Measurements from ENCODE around the gene MT1B. TPM values are rescaled to one million over a fixed set of nuclear protein-coding genes. Genes with fewer than 3 reads are reported as not detected.

Gene MT1B
- total and polyA plus RNA-seq, 9 of the 15 experiments (the other 6 are each of a cell fraction or from before 2014, with no cell fraction given): not detected

DNA sequence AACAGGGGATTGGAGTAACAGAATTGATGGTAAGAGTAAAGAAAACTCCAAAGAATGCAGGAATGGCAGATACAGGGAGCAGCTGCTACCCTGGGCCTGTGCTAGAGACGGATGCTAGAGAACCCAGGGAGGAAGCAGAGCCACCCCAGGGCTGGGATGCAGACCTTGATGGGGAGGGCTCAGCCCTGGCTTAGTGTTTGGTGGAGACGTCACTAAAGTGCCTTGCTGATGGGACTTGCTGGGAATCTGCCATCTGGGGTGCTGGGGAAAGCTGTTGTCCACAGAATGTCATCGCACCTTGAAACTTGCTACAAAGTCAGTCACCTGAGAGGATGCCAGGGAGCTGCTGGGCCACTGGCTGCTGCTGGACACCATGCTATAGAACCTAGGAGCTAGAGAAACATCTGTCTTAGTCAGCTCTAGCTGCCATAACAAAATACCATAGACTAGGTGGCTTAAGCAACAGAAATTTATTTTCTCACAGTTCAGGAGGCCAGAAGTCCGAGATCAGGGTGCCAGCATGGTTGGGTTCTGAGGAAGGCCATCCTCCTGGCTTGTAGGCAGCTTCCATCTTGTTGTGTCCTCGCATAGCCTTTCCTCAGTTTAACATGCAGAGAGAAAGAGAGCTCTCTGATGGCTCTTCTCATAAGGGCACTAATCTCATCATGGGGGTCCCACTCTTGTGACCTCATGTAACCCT, 45.9 kb downstream of the MT1B start:
- no peak for FAIRE-seq
- WGBS (ENCODE audit: insufficient coverage, low coverage, missing lambda C conversion rate): 1% methylated on average over 5 of the region's 5 CpGs
- in situ Hi-C loops (cut with MboI): no loop called here

More for the DNA sequence above, 45.9 kb downstream of the MT1B start:
- no peaks in the 10 kb centered on the region for H3K4me1 ChIP-seq (replicated peaks in 1 of 2; ENCODE audit: control insufficient read depth in 2 of 2, insufficient read depth in 2 of 2, low read length in 2 of 2)
- H3K27me3 ChIP-seq (ENCODE audit: control insufficient read depth in 2 of 2, insufficient read depth in 2 of 2, low read length in 2 of 2): peaks cover 0 to 25% of the 10 kb centered on the region in 2 experiments; a peak in 2 of 5 replicates
- DNase-seq (ENCODE audit: extremely low read depth in 1 of 4, low spot score in 3 of 4): no peak
- CTCF ChIA-PET (ENCODE audit: low intra/inter-chr PET ratio): no interaction called here
- no peaks in the 10 kb centered on the region for H3K9me3 ChIP-seq (replicated peaks; ENCODE audit: control insufficient read depth, insufficient read depth, low read depth, low read length)
- H3K9me1 ChIP-seq (ENCODE audit: control insufficient read depth, insufficient read depth, low read length): no peaks in the 10 kb centered on the region
- POLR2A ChIA-PET: interaction anchor here (0.6 to 0.7 kb wide), 3 partner anchors 10 to 159 kb away, joined by 3 to 4 read pairs (median 3); no protein-coding TSS in a partner anchor
- H3K4me2 ChIP-seq (ENCODE audit: insufficient read depth, low read length): no peak overlapping the region
- intact Hi-C loops (cut with micrococcal nuclease): no loop called here
- no peak for ATAC-seq
- H3K4me3 ChIP-seq: no peak overlapping the region
- H4K20me1 ChIP-seq (replicated peaks; ENCODE audit: control insufficient read depth, insufficient read depth, low read length): no peaks in the 10 kb centered on the region
- H2AFZ ChIP-seq (ENCODE audit: low read depth, low read length): no peak overlapping the region
- H3K79me2 ChIP-seq (ENCODE audit: control insufficient read depth, insufficient read depth, low read length): no peaks in the 10 kb centered on the region
- TF ChIP-seq PRPF4 (IDR thresholded peaks at IDR 0.05; ENCODE audit: insufficient read depth, low read depth, low read length, poor library complexity, severe bottlenecking): no peak
- no peak for TF ChIP-seq ZNF140 (CRISPR knock-in tag; IDR thresholded peaks at IDR 0.05)
- no peak for TF ChIP-seq SIN3B (IDR thresholded peaks at IDR 0.05; ENCODE audit: low read depth)
- TF ChIP-seq SMARCA5 (IDR thresholded peaks at IDR 0.05): no peak
- TF ChIP-seq ELF1 (tag; IDR thresholded peaks at IDR 0.05): no peak
- no peak for TF ChIP-seq DDX20 (tag; IDR thresholded peaks at IDR 0.05; ENCODE audit: low read depth)
- no peak for TF ChIP-seq MAFF (IDR thresholded peaks at IDR 0.05; ENCODE audit: low read length)
- no peak for TF ChIP-seq MYBL2 (IDR thresholded peaks at IDR 0.05; ENCODE audit: low read depth)
- TF ChIP-seq MYBL2 (CRISPR knock-in tag; IDR thresholded peaks at IDR 0.05; ENCODE audit: borderline replicate concordance): no peak
- TF ChIP-seq PYGO2 (tag; IDR thresholded peaks at IDR 0.05): no peak
- no peak for TF ChIP-seq ZNF174 (CRISPR knock-in tag; IDR thresholded peaks at IDR 0.05)
- TF ChIP-seq ZFPM2 (CRISPR knock-in tag; IDR thresholded peaks at IDR 0.05): no peak
- TF ChIP-seq ADNP (tag; IDR thresholded peaks at IDR 0.05): no peak
- TF ChIP-seq, protein P1, sequence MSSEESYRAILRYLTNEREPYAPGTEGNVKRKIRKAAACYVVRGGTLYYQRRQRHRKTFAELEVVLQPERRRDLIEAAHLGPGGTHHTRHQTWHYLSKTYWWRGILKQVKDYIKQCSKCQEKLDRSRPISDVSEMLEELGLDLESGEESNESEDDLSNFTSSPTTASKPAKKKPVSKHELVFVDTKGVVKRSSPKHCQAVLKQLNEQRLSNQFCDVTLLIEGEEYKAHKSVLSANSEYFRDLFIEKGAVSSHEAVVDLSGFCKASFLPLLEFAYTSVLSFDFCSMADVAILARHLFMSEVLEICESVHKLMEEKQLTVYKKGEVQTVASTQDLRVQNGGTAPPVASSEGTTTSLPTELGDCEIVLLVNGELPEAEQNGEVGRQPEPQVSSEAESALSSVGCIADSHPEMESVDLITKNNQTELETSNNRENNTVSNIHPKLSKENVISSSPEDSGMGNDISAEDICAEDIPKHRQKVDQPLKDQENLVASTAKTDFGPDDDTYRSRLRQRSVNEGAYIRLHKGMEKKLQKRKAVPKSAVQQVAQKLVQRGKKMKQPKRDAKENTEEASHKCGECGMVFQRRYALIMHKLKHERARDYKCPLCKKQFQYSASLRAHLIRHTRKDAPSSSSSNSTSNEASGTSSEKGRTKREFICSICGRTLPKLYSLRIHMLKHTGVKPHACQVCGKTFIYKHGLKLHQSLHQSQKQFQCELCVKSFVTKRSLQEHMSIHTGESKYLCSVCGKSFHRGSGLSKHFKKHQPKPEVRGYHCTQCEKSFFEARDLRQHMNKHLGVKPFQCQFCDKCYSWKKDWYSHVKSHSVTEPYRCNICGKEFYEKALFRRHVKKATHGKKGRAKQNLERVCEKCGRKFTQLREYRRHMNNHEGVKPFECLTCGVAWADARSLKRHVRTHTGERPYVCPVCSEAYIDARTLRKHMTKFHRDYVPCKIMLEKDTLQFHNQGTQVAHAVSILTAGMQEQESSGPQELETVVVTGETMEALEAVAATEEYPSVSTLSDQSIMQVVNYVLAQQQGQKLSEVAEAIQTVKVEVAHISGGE (CRISPR knock-in tag; IDR thresholded peaks at IDR 0.05): no peak
- TF ChIP-seq STAG1 (CRISPR knock-in tag; IDR thresholded peaks at IDR 0.05; ENCODE audit: borderline replicate concordance): no peak
- TF ChIP-seq ZNF766 (CRISPR knock-in tag; conservative IDR thresholded peaks at IDR 0.05): no peak
- no peak for TF ChIP-seq BDP1 (IDR thresholded peaks at IDR 0.05; ENCODE audit: insufficient read depth, insufficient read length)
- TF ChIP-seq ZNF384 (IDR thresholded peaks at IDR 0.05; ENCODE audit: low read depth, low read length): no peak
- TF ChIP-seq TEAD4 (IDR thresholded peaks at IDR 0.05; ENCODE audit: low read length): no peak
- no peak for TF ChIP-seq TEAD4 (CRISPR knock-in tag; IDR thresholded peaks at IDR 0.05; ENCODE audit: borderline replicate concordance)
- TF ChIP-seq ATF1 (CRISPR knock-in tag; IDR thresholded peaks at IDR 0.05): no peak
- no peak for TF ChIP-seq ATF1 (tag; IDR thresholded peaks at IDR 0.05)
- H3K27ac ChIP-seq (ENCODE audit: extremely low read depth, low read depth, low read length): no peak overlapping the region
- H3K9ac ChIP-seq (ENCODE audit: insufficient read depth in 1 of 2, low read depth in 2 of 2, low read length in 2 of 2): no peak overlapping the region
- H3K36me3 ChIP-seq (ENCODE audit: control insufficient read depth, insufficient read depth, low read length): no peaks in the 10 kb centered on the region
- BruUV-seq (replicated peaks): no TSS peak
